IPS DF 6.9 (cell line): Measurements from ENCODE around the gene RAP1GDS1.
A peak's percentile ranks its signal among the peaks of the same experiment; 100 is the strongest.

Experiments used
- DNase-seq: peaks from one replicate; pipeline ENCODE4 v3.0.0-alpha.2; 2013; ENCODE audit warnings: low read depth, low spot score
- H3K27ac ChIP-seq: one replicate; pipeline ENCODE4 v1.5.1; 2013; ENCODE audit warnings: low read length, control low read depth
- H3K27me3 ChIP-seq: 2 replicates; pipeline ENCODE4 v1.6.1; 2013; ENCODE audit warnings: mild to moderate bottlenecking, low read length; ENCODE audit not compliant: control insufficient read depth, insufficient read depth
- H3K36me3 ChIP-seq: 2 replicates; pipeline ENCODE4 v1.6.1; 2013; ENCODE audit warnings: low read length; ENCODE audit not compliant: control insufficient read depth, insufficient read depth
- H3K4me1 ChIP-seq: 2 replicates; pipeline ENCODE4 v1.6.1; 2013; ENCODE audit warnings: low read length; ENCODE audit not compliant: control insufficient read depth, insufficient read depth
- H3K4me3 ChIP-seq: 2 replicates; pipeline ENCODE4 v1.5.1; 2013; ENCODE audit warnings: mild to moderate bottlenecking, low read length
- H3K9me3 ChIP-seq: 2 replicates; pipeline ENCODE4 v1.6.1; 2013; ENCODE audit warnings: low read length, inconsistent platforms; ENCODE audit not compliant: control insufficient read depth, insufficient read depth
- WGBS: extraction: QIAGEN DNeasy Blood & Tissue Kit; methylation state at CpG from one replicate; pipeline ENCODE4 v1.1.7; 2013; ENCODE audit warnings: mixed read lengths, missing lambda C conversion rate; ENCODE audit not compliant: insufficient read length, insufficient coverage; 5-methylcytosine and 5-hydroxymethylcytosine counted together

The RAP1GDS1 gene, protein sequence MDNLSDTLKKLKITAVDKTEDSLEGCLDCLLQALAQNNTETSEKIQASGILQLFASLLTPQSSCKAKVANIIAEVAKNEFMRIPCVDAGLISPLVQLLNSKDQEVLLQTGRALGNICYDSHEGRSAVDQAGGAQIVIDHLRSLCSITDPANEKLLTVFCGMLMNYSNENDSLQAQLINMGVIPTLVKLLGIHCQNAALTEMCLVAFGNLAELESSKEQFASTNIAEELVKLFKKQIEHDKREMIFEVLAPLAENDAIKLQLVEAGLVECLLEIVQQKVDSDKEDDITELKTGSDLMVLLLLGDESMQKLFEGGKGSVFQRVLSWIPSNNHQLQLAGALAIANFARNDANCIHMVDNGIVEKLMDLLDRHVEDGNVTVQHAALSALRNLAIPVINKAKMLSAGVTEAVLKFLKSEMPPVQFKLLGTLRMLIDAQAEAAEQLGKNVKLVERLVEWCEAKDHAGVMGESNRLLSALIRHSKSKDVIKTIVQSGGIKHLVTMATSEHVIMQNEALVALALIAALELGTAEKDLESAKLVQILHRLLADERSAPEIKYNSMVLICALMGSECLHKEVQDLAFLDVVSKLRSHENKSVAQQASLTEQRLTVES

DNA sequence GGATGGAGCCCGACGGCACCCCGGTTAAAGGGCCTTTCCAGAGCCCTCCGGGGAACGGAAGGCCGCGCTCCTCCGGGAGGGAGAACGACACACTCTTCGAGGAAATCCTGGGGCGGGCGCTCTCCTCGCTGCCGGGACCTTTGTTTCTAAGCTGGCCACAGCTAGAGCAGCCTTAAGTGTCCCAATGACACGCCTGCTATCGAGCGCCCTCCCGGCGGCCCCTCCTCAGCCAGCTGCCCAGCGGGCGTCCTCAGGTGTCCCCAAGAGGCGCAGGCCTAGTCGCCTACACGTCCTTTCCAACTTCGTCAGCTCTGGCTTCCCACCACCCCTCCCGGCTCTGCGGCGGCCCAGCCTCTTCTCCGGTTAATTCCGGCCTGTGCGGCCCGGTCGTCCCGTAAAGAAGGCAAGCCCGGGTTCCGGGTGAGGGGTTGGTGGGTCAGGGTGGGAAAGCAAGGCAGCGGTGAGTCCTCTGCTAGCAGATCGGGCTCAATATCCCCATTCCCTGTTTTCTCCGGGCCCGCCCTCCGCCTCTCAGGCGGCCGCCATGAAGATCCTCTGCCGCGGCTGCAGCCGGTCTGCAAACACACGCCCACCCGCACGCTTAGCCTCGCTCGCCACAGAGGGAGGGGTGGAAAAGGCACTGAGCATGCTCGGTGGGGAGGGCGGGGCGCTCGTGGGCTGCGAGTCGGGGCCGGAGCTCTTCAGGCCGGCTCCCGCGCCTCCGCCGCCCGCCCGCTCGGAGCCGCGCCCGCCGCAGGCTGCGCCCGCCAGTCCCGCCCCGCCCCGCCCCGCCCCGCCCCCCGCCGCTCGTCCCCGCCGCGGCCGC lies at the start of gene RAP1GDS1:
Gene RAP1GDS1, plus strand, starts transcription at position 806 of the 826 bp plus-strand sequence. CDS start 182 bp downstream, outside the sequence.
- WGBS = no CpG with 5 or more reads among the region's 84 CpGs

DNA sequence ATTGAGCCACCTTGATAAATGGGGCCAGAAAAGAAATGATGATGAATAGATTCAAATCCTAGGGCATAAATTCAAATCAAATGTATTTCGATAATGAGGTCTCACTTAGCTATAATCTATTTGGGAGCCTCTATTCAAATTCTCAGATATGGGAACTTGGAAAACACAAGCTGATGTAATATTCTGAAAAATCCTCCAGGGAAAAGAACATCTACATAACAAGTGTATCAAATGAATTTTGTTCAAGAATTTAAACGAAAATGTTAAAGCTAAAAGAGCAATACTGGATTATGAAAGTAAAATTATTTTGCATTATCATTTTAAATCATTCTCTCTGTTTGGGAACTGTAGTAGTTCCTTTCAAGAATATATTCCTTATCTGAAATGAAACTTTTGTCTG lies 38.9 kb upstream of the RAP1GDS1 start:
- Histone ChIP-seq H3K4me1 (no peaks in the 10 kb centered on the region), H3K4me3 (no peak overlapping the region), H3K9me3 (no peaks in the 10 kb centered on the region), H3K36me3 (no peaks in the 10 kb centered on the region), H3K27ac (no peak overlapping the region), H3K27me3 (no peaks in the 10 kb centered on the region)
- no peak for DNase-seq
- WGBS = no CpG with 5 or more reads among the region's 2 CpGs

More for the DNA sequence above, at the start of gene RAP1GDS1:
- Histone ChIP-seq H3K36me3 (no peaks in the 10 kb centered on the region), H3K4me3 (peak within 1 kb of the TSS; percentile 94), H3K27ac (no peak within 1 kb of the TSS), H3K9me3 (no peaks in the 10 kb centered on the region), H3K27me3 (no peaks in the 10 kb centered on the region), H3K4me1 (peaks cover 3% of the 10 kb centered on the region; the same call in 1 of the 2 replicates)
- no peak for DNase-seq

DNA sequence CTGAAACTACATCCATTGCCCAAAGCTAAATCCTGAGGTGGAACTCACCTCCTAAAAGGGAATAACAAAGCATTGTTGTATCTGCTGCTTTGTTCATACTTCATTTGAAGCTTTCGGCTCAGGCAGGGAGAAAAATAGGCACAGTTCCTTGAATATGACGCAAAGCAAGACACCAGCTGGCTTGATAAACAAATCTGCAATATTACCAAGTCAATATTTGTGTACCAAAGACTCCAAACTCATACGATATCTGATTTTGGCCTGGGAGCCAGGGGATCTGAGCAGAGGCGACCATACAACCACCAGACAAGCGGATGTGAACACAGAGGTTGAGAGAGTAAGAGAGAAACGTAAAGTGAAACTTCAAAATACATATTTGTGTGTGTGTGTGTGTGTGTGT lies 34.8 kb upstream of the RAP1GDS1 start:
- no peak for DNase-seq
- Histone ChIP-seq H3K36me3 (no peaks in the 10 kb centered on the region), H3K9me3 (no peaks in the 10 kb centered on the region), H3K27ac (no peak overlapping the region), H3K27me3 (no peaks in the 10 kb centered on the region), H3K4me1 (no peaks in the 10 kb centered on the region), H3K4me3 (no peak overlapping the region)
- WGBS = no CpG with 5 or more reads among the region's 6 CpGs

DNA sequence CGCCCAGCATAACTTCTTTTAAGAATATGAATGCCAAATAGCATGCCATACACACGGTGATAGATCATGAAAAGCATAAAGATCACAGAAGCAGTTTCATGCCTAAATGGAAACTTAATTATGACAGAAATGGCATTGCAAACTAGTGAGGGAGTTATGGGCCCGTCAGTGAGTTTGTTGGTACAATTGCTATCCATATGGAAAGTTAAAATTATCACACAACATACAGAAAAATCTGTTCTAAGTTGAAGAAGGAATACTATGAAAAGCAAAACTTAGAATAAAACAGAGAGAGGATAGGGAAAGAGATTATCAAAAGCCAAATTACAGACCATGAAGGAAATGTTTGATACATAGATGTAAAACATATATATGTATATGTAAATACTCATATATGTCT lies 30.2 kb upstream of the RAP1GDS1 start:
- Histone ChIP-seq H3K9me3 (no peaks in the 10 kb centered on the region), H3K27me3 (no peaks in the 10 kb centered on the region), H3K27ac (no peak overlapping the region), H3K36me3 (no peaks in the 10 kb centered on the region), H3K4me1 (no peaks in the 10 kb centered on the region), H3K4me3 (no peak overlapping the region)
- no CpG with 5 or more reads among the region's 3 CpGs for WGBS
- no peak for DNase-seq

DNA sequence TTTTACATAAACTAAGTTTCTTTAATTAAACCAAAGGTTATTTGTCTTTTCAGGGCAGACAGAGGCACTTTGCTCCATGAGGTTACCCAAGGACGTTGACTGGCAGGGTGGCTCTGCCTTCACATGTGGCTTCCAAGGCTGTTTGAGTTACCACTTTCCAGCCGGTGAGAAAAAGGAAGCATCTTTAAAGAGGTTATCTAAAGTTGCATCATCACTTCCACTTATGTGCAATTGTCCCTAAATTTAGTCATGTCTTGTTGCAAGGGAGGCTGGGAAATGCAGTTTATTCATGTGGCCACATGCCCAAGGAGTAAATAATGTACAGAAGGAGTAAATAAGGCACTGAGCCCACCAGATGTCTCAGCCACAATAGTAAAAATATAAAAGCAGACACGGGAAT lies 29.0 kb upstream of the RAP1GDS1 start:
- Histone ChIP-seq H3K27ac (no peak overlapping the region), H3K4me3 (no peak overlapping the region), H3K4me1 (no peaks in the 10 kb centered on the region), H3K27me3 (no peaks in the 10 kb centered on the region), H3K36me3 (no peaks in the 10 kb centered on the region), H3K9me3 (no peaks in the 10 kb centered on the region)
- no CpG with 5 or more reads among the region's 3 CpGs for WGBS
- no peak for DNase-seq

DNA sequence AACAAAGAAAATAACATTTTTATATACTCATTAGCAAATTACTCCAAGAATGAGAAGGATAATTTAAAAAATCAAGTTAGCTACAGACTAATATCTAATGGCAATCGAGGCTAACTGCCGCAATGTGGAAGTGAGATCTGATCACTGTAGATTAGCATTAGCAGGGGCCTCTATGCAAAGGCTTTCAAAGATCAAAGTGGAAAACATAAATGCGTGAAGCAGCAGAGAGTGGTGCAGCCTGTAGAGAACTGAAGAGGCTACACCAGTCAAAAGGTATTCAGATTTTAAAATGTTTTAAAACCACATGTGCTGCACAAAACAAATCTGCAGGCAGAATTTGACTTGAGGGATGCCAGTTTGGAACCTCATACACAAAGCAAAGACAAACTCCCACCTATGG lies 24.0 kb upstream of the RAP1GDS1 start:
- Histone ChIP-seq H3K27me3 (no peaks in the 10 kb centered on the region), H3K4me3 (no peak overlapping the region), H3K36me3 (no peaks in the 10 kb centered on the region), H3K4me1 (no peaks in the 10 kb centered on the region), H3K27ac (no peak overlapping the region), H3K9me3 (no peaks in the 10 kb centered on the region)
- no CpG with 5 or more reads among the region's 3 CpGs for WGBS
- DNase-seq = no peak

DNA sequence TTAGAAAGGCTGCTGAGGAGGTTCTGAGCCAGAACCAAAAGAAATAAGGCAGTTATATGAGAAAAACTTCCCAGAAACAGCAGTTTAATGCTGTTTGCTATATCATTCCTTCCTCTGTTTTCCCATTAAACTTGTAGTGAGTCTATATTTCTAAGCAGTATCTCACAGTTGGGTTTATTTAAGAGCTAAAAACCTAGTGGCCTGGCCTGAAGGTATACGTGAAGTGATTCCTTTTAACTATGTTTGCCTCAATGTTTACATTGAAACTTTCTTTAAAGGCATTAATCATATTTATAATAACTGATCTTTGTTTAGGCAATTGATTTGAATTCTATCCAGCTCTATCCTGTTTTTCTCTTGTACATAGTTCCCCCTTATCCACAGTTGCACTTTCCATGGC lies 19.1 kb upstream of the RAP1GDS1 start:
- no peaks in the 10 kb centered on the region for H3K9me3 ChIP-seq
- DNase-seq = no peak
- no peaks in the 10 kb centered on the region for H3K36me3 ChIP-seq
- H3K4me1 ChIP-seq = no peaks in the 10 kb centered on the region
- H3K4me3 ChIP-seq = no peak overlapping the region
- no CpG with 5 or more reads among the region's 1 CpG for WGBS
- H3K27ac ChIP-seq = no peak overlapping the region
- H3K27me3 ChIP-seq = no peaks in the 10 kb centered on the region

DNA sequence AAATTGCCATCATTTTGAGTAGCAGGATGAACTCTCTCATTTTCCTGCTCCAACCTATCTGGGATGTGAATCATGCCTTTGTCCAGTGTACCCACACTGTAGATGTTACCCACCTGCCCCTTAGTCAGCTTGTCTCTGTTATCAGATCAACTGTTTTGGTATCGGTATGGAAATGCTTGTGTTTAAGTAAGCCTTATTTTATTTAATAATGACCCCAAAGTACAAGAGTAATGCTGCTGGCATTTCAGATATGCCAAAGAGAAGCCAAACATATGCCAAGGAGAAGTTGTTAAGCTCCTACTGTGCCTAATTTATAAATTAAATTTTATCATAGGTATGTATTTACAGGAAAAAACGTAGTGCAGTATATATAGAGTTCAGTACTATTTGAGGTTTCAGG lies 18.6 kb upstream of the RAP1GDS1 start:
- WGBS = no CpG with 5 or more reads among the region's 2 CpGs

DNA sequence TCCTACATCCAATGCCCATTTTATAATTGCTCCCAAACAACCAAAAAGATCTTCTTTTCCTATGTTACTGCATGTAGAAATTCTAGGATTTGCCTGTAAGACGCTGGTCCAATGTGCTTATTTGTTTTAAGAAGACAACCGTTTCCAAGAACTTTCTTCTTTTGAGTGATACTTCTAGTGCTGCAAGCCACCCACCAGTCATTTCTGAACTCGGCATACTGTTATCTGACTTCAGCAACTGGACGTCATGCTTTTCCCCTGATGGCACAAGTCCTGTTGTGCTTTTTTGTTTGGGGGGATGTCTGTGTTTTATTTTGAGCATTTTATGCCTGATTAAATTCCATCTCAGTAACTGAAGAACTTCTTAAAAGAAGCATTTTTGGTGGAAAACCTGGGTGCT lies 16.0 kb upstream of the RAP1GDS1 start:
- DNase-seq = no peak
- Histone ChIP-seq H3K36me3 (no peaks in the 10 kb centered on the region), H3K4me1 (no peaks in the 10 kb centered on the region), H3K27ac (no peak overlapping the region), H3K27me3 (no peaks in the 10 kb centered on the region), H3K9me3 (no peaks in the 10 kb centered on the region), H3K4me3 (no peak overlapping the region)
- WGBS = no CpG with 5 or more reads among the region's 4 CpGs

More for the DNA sequence above, 18.6 kb upstream of the RAP1GDS1 start:
- Histone ChIP-seq H3K9me3 (no peaks in the 10 kb centered on the region), H3K4me1 (no peaks in the 10 kb centered on the region), H3K4me3 (no peak overlapping the region), H3K36me3 (no peaks in the 10 kb centered on the region), H3K27me3 (no peaks in the 10 kb centered on the region), H3K27ac (no peak overlapping the region)
- DNase-seq = no peak

DNA sequence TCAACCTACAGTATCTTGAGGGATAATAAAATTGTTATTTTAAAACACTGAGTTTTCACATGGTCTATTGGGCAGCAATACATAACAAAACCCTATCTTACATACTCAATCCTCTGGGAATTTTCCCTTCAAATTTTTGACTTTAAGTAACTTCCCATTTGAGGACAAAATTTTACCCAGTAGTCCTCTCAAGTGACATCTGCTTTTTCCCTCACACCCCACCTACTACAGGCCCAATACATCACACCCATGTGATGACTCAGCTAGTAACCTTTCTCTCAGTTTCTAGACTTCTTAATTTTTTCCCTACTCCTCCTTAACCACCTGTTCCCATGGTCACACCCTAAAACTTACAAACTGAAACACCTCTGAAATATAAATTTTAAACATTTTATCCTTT lies 12.2 kb upstream of the RAP1GDS1 start:
- Histone ChIP-seq H3K4me3 (no peak overlapping the region), H3K4me1 (no peaks in the 10 kb centered on the region), H3K27me3 (no peaks in the 10 kb centered on the region), H3K9me3 (no peaks in the 10 kb centered on the region), H3K27ac (no peak overlapping the region), H3K36me3 (no peaks in the 10 kb centered on the region)
- no peak for DNase-seq
